GM19238 (cell line): Measurements from ENCODE around the gene MIER2.

Source experiments
- DNase-seq: peaks from one replicate; pipeline ENCODE4 v3.0.0; 2011; ENCODE audit warnings: low spot score; ENCODE audit not compliant: insufficient read length

Gene MIER2

GRCh38 chr19:334296-335071 is 10.1 kb downstream of the MIER2 start:
- no peak for DNase-seq

DNA sequence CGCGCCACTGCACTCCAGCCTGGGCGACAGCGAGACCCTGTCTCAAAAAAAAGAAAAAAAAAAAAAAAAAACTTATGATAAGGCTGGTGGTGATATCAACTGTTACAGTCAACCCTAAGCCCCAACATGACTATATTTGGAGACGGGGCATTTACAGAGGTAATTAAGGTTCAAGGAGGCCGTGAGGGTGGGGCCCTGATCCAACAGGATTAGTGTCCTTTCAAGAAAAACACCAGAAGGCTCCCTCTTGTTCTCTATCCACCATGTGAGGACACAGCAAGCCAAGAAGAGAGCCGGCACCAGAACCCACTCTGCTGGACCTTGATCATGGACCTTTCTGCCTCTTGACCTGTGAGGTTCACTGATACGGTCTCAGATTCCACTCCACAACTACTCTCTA is 14.1 kb downstream of the MIER2 start:
- no peak for DNase-seq

GRCh38 chr19:329876-330275 is 14.7 kb downstream of the MIER2 start:
- DNase-seq, result no peak

DNA sequence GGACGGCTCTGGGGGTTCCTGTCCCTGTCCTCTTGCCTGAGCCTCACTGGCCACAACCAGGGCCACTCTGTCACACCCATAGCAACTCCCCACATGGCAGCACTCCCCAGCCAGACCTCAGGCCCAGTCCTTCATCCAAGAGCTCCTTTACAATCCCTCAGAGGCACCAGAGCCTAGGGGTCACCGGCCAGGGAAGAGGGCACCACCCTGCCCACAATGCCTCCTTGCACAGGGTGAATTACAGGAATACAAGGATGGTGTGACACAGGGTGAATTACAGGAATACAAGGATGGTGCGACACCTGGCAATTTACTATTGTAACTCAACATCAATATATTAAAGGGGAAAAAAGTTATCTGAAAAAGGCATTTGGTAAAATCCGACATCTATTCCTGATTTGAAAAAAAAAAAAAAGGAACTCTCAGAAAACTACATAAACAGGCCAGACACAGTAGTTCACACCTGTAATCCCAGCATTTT is 16.5 kb downstream of the MIER2 start:
- DNase-seq, result no peak

GRCh38 chr19:327291-328024 is 17.1 kb downstream of the MIER2 start:
- no peak for DNase-seq

DNA sequence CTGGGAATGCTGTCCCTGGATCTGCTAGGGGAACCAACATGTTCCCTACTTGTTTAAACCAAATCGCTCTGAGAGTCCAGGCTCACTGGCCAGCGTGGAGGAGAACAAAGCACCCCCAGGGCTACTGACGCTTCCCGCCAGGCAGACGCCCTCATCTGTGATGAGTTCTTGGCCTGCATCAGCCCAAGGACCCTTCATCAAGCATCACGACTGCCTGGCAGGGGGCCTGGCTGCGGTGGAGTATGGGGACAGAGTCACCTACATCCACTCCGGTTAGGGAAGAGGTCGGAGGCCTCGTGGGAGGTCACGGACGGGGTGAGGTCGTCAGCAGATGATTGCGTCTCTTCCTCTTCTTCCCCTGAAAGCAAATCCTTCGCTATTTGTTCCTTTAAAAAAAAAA is 17.7 kb downstream of the MIER2 start:
- DNase-seq, result no peak

DNA sequence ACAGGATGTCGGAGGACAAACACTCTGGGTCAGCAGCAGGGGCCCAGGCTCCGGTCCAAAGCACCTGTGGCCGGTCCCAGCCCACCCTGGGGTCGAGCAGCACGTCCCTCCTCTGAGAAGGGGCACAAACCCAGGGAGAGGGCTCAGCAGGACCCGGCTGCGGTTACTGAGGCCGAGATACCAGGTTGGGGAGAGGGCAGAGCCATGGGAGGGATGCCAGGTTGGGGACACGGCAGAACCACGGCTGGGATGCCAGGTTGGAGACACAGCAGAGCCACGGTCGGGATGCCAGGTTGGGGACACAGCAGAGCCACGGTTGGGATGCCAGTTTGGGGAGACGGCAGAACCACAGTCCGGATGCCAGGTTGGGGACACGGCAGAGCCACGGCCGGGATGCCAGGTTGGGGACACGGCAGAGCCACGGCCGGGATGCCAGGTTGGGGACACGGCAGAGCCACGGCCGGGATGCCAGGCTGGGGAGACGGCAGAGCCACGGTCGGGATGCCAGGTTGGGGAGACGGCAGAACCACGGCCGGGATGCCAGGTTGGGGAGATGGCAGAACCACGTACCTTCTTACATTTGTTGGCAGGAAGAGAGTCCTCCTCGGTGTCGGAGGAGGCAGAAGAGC is 18.5 kb downstream of the MIER2 start:
- DNase-seq, result no peak

GRCh38 chr19:325173-325936 is 19.2 kb downstream of the MIER2 start:
- DNase-seq, result no peak

GRCh38 chr19:324716-325115 is 19.9 kb downstream of the MIER2 start:
- no peak for DNase-seq

DNA sequence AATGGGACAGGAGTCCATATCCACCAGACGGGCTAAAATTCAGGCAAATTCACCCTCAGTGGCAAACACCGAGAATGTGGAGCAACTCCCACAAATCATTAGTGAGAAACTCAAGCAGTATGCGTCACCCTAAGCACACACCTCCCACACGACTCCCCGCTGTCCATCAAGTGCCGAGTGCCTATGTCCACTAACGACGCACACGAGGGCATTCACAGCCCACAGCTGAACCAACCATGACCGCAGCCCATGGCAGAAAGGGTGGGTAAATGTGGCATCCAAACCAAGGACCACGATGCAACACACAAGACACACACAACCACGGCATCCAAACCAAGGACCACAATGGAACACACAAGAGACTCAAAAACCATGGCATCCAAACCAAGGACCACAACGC is 22.0 kb downstream of the MIER2 start:
- no peak for DNase-seq

DNA sequence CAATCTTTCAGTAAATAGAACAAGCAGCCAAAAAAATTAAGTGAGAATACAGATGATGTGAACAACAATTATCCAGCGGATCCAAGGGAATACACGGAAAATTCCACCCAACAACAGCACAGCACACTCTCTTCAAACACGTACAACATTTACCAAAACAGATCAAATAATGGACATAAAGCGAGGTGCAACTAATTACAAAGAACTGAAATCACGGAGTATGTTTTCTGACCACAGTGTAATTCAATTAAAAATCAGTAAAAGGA is 26.2 kb downstream of the MIER2 start:
- no peak for DNase-seq

DNA sequence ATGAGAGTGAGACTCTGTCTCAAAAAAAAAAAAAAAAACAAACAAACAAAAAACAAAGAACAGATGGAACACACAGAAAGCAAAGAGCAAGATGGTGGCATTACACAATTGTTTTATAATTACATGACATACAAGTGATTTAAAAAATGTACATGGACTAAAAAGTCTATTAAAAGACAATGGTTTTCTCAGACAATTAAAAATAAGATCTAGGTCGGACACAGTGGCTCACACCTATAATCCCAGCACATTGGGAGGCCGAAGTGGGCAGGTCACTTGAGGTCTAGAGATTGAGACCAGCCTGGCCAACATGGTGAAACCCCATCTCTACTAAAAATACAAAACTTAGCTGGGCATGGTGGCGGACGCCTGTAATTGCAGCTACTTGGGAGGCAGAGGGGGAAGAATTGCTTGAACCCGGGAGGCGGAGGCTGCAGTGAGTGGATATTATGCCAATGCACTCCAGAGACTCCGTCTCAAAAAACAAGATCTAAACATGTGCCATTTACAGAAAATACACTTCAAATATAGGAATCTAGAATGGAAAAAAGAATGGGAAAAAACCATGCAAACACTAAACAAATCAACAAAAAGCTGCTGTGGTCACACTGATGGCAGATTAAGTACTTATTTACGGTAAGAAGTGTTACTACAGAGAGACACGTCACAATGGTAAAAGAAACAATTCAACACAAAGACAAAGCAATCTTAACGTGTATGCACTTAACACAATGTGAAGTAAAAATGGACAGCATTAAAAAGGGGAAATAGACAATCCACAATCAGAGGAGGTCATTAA is 26.7 kb downstream of the MIER2 start:
- no peak for DNase-seq

GRCh38 chr19:315811-316210 is 28.8 kb downstream of the MIER2 start:
- no peak for DNase-seq

GRCh38 chr19:313988-314815 is 30.4 kb downstream of the MIER2 start:
- no peak for DNase-seq

DNA sequence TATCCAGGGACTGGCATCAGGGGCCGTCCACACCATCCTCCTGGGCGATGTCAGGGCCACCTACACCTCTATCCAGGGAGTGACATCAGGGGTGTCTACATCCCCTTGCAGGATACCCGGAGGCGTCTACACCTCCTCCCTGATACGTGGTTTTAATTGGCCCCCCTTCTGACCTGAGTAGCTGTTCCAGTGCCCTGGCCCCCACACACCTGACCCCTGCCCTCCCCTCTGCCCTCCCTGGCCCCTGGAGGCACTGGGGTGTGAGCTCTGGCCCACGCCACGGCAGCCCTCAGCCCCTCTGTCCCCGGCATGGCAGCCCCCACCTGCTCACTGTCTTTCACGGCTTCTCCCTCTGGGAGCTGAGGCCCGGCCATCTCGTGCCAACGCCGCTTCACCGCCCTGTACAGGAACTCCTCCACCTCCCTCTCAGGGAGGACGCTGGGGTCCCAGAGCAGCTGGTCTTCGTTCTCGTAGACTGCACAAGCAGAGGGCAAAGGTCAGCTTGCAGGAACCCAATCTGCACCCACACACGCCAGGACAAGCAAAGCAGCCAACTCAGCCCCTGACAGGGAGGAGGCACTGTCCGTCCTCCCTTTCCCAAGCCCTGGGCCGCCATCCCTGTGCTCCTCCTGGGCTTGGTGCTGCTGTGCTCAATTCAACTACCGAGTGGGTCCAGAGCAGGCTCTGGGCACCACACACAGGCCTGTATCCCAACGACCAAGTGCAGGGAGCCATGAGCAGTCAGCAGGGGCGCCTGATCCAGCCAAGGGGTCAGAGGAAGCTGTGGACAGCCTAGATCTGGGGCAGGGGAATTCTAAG is 31.2 kb downstream of the MIER2 start:
- no peak for DNase-seq

DNA sequence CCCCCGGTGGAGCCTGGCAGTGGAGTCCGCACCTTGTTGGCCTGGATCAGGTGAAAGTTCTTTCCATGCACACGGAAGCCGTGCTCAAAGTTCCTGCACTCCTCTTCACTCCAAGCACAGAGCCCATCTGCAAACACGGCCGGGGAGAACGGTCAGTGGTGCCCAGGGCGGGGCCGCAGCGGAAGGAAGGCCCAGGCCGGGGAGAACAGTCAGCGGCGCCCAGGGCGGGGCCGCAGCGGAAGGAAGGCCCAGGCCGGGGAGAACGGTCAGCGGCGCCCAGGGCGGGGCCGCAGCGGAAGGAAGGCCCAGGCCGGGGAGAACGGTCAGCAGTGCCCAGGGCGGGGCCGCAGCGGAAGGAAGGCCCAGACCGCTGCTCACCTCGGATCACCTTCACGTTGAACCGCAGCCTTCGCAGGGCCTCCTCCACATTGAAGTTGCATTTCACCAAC is 32.8 kb downstream of the MIER2 start:
- DNase-seq, result no peak

DNA sequence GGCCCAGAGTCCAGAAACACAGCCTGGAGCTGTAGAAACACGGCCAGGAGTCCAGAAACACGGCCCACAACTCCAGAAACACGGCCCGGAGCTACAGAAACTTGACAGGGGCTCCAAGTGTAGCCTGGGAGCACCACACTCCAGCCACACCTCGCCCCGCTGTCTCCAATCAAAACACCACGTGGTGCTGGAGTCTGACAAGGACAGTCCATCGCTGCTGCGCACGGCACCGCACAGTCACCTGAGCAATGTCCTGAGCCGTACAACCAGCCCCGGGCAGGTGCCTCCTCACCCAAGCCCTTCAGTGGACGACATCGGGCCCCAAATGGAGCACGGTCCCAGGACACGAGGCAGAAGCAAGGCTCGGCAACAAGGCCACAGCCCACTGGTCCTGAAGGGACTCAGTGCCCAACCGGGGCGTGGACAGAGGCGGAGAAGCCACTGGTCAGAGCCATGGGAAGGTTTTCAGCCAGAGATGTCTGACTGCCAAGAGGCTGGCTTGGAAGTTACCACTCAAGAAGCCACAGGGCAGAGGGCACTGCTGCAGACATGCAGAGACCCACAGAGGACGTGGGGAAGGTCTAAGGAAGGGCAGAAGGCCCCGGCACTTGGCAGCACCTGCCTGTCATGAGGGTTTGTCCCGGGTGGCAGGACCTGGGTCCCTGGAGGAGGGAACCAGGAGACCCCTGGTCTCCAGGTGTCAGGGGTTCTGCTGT is 33.7 kb downstream of the MIER2 start:
- DNase-seq, result no peak

- no peak for DNase-seq
Observed at GRCh38 chr19:310141-310651, 34.4 kb downstream of the MIER2 start.
